HEK293 (cell line): ENCODE data around the gene KIAA1614.

Source experiments
- CTCF ChIA-PET: fragments of 350-600 bp; formaldehyde crosslinking; extraction: SDS; loops from one replicate; lab custom pipeline; 2021; ENCODE audit warnings: antibody characterized with exemption; lab: Yijun Ruan, JAX
- POLR2A ChIA-PET: fragments of 300-600 bp; formaldehyde crosslinking; extraction: SDS; loops from one replicate; lab custom pipeline; 2020; ENCODE audit warnings: antibody characterized with exemption, inconsistent platforms; lab: Yijun Ruan, JAX
- H3K27ac ChIP-seq: fragments of 200-500 bp; sonication (Bioruptor generic); 2 replicates; pipeline ENCODE4 v1.5.1; 2014; ENCODE audit warnings: low read depth, low read length, control low read depth, inconsistent platforms; ENCODE audit errors: extremely low read depth
- H3K36me3 ChIP-seq, 2 experiments: fragments of 200-500 bp in 1 of 2; sonication (Bioruptor generic) in 1 of 2; 1 replicate in 1 of 2; 2 replicates in 1 of 2; pipeline ENCODE4 v1.5.1; 2014 to 2017; ENCODE audit warnings: inconsistent platforms in 2 of 2, low read length in 2 of 2; ENCODE audit not compliant: control insufficient read depth in 2 of 2, insufficient read depth in 1 of 2
- H3K4me1 ChIP-seq: fragments of 200-500 bp; sonication (Bioruptor generic); 2 replicates; pipeline ENCODE4 v1.5.1; 2014; ENCODE audit warnings: mild to moderate bottlenecking, low read length, inconsistent platforms; ENCODE audit not compliant: control insufficient read depth, insufficient read depth
- H3K4me3 ChIP-seq: 2 replicates; pipeline ENCODE4 v1.5.1; 2011; ENCODE audit warnings: low read depth, mild to moderate bottlenecking, control low read depth, low read length, moderate library complexity
- H3K9me3 ChIP-seq: fragments of 200-500 bp; sonication (Bioruptor generic); 2 replicates; pipeline ENCODE4 v1.5.1; 2014; ENCODE audit warnings: low read depth, low read length, inconsistent platforms; ENCODE audit not compliant: control insufficient read depth, insufficient read depth
- AEBP2 ChIP-seq: fragments of 450-650 bp; formaldehyde crosslinking; IDR thresholded peaks from 2 replicates; pipeline ENCODE4 v1.5.1; 2016; ENCODE audit warnings: missing biosample characterization, missing genetic modification characterization, borderline replicate concordance
- BCL6B ChIP-seq: fragments of 450-650 bp; formaldehyde crosslinking; IDR thresholded peaks from 2 replicates; pipeline ENCODE4 v1.5.1; 2017; ENCODE audit warnings: missing biosample characterization, missing genetic modification characterization
- FEZF1 ChIP-seq: fragments of 450-650 bp; formaldehyde crosslinking; IDR thresholded peaks from 2 replicates; pipeline ENCODE4 v1.5.1; 2016; ENCODE audit warnings: missing biosample characterization, missing genetic modification characterization
- PRDM10 ChIP-seq: fragments of 450-650 bp; formaldehyde crosslinking; IDR thresholded peaks from 2 replicates; pipeline ENCODE4 v1.5.1; 2016; ENCODE audit warnings: missing biosample characterization, missing genetic modification characterization
- TSHZ1 ChIP-seq: fragments of 450-650 bp; formaldehyde crosslinking; IDR thresholded peaks from 2 replicates; pipeline ENCODE4 v1.5.1; 2016; ENCODE audit warnings: missing biosample characterization, missing genetic modification characterization, borderline replicate concordance
- ZBTB44 ChIP-seq: fragments of 450-650 bp; IDR thresholded peaks from 2 replicates; pipeline ENCODE4 v1.5.1; 2018; ENCODE audit warnings: missing biosample characterization, mild to moderate bottlenecking, missing genetic modification characterization
- ZBTB8A ChIP-seq: fragments of 450-650 bp; formaldehyde crosslinking; IDR thresholded peaks from 2 replicates; pipeline ENCODE4 v1.5.1; 2016; ENCODE audit warnings: missing biosample characterization, missing genetic modification characterization
- ZNF114 ChIP-seq: fragments of 450-650 bp; formaldehyde crosslinking; IDR thresholded peaks from 2 replicates; pipeline ENCODE4 v1.5.0; 2017; ENCODE audit warnings: missing biosample characterization, missing genetic modification characterization
- ZNF155 ChIP-seq: fragments of 450-650 bp; formaldehyde crosslinking; IDR thresholded peaks from 2 replicates; pipeline ENCODE4 v1.5.1; 2016; ENCODE audit warnings: missing biosample characterization, missing genetic modification characterization
- ZNF223 ChIP-seq: fragments of 450-650 bp; formaldehyde crosslinking; IDR thresholded peaks from 2 replicates; pipeline ENCODE4 v1.5.1; 2016; ENCODE audit warnings: missing biosample characterization, missing genetic modification characterization
- ZNF362 ChIP-seq: fragments of 450-650 bp; formaldehyde crosslinking; IDR thresholded peaks from 2 replicates; pipeline ENCODE4 v1.5.1; 2016; ENCODE audit warnings: missing biosample characterization, missing genetic modification characterization
- ZNF391 ChIP-seq: fragments of 450-650 bp; formaldehyde crosslinking; IDR thresholded peaks from 2 replicates; pipeline ENCODE4 v1.5.1; 2016; ENCODE audit warnings: low read depth, missing biosample characterization, missing genetic modification characterization, borderline replicate concordance
- ZNF555 ChIP-seq: fragments of 450-650 bp; formaldehyde crosslinking; conservative IDR thresholded peaks from 2 replicates; pipeline ENCODE4 v1.5.1; 2017; ENCODE audit warnings: missing biosample characterization, mild to moderate bottlenecking, missing genetic modification characterization, inconsistent platforms
- ZNF837 ChIP-seq: fragments of 450-650 bp; formaldehyde crosslinking; IDR thresholded peaks from 2 replicates; pipeline ENCODE4 v1.5.1; 2016; ENCODE audit warnings: missing biosample characterization, missing genetic modification characterization

Gene KIAA1614

GRCh38 chr1:180969434-180969833 lies 56.7 kb downstream of the KIAA1614 start:
- Histone ChIP-seq H3K27ac (no peak overlapping the region), H3K9me3 (no peaks in the 10 kb centered on the region), H3K36me3 (peaks cover 0 to 62% of the 10 kb centered on the region in 2 experiments; a peak in 2 of 3 replicates), H3K4me1 (no peaks in the 10 kb centered on the region), H3K4me3 (no peak overlapping the region)
- TF ChIP-seq ZNF155 (tag by site-specific recombination) (no peak), ZNF114 (tag by site-specific recombination) (no peak), TSHZ1 (tag by site-specific recombination) (no peak), PRDM10 (tag by site-specific recombination) (no peak), ZBTB44 (tag by site-specific recombination) (no peak), ZNF837 (tag by site-specific recombination) (no peak), ZBTB8A (tag by site-specific recombination) (no peak), ZNF555 (no peak), FEZF1 (no peak), ZNF391 (tag by site-specific recombination) (no peak), AEBP2 (no peak), ZNF223 (tag by site-specific recombination) (no peak), ZNF362 (tag by site-specific recombination) (no peak), BCL6B (tag by site-specific recombination) (no peak)
- CTCF ChIA-PET = no interaction called here
- POLR2A ChIA-PET = no interaction called here
